A549 (cell line): ENCODE results near the gene ARHGEF10L. TPM values are rescaled to one million over a fixed set of nuclear protein-coding genes. Genes with fewer than 3 reads are reported as not detected.
A peak's percentile ranks its signal among the peaks of the same experiment; 100 is the strongest.

ENCODE experiments used
- ATAC-seq, 2 experiments: fragments of 200-7000 bp in 1 of 2; fragments of >200 bp in 1 of 2; cut with Nextera tagmentation in 1 of 2; cut with Tn5 transposase in 1 of 2; 3 replicates each; pipeline versions ENCODE4 v1.8.0 to v1.9.1; 2018 to 2020; ENCODE audit warnings: mild to moderate bottlenecking in 1 of 2, moderate library complexity in 1 of 2
- CTCF ChIA-PET: fragments of 300-600 bp; sonication (Branson Sonifier 250); formaldehyde crosslinking; extraction: SDS; loops from one replicate; lab custom pipeline; 2021; ENCODE audit warnings: antibody characterized with exemption, inconsistent platforms; lab: Yijun Ruan, JAX
- POLR2A ChIA-PET: fragments of 350-600 bp; formaldehyde crosslinking; extraction: SDS; loops from one replicate; lab custom pipeline; 2021; ENCODE audit warnings: antibody characterized with exemption, inconsistent platforms; lab: Yijun Ruan, JAX
- DNase-seq, 2 experiments: peaks; one replicate each; pipeline versions ENCODE4 v3.0.0 to v3.0.0-alpha.2; 2011 to 2016; ENCODE audit warnings: low read depth in 1 of 2, low spot score in 1 of 2
- FAIRE-seq: peaks from 2 replicates; lab custom pipeline; 2011; peaks lifted over from hg19 to GRCh38; lab: Jason Lieb, UNC
- H3K27ac ChIP-seq, 2 experiments: fragments of >200 bp; sonication (Bioruptor Twin); formaldehyde crosslinking; 3 replicates each; pipeline ENCODE4 v1.5.1; 2016 to 2017
- H3K4me1 ChIP-seq: fragments of >200 bp; sonication (Bioruptor Twin); formaldehyde crosslinking; 3 replicates; pipeline ENCODE4 v1.6.1; 2016
- H3K4me2 ChIP-seq: fragments of >200 bp; sonication (Bioruptor Twin); formaldehyde crosslinking; 3 replicates; pipeline ENCODE4 v1.6.1; 2016
- H3K4me3 ChIP-seq: fragments of >200 bp; sonication (Bioruptor Twin); formaldehyde crosslinking; 3 replicates; pipeline ENCODE4 v1.5.1; 2016
- H3K9me3 ChIP-seq: fragments of >200 bp; sonication (Bioruptor Twin); formaldehyde crosslinking; 3 replicates; pipeline ENCODE4 v1.6.1; 2016
- CBX8 ChIP-seq: fragments of 200-600 bp; sonication (generic); IDR thresholded peaks from 2 replicates; pipeline ENCODE4 v1.6.1; 2016
- CHD4 ChIP-seq: fragments of 200-600 bp; sonication (generic); IDR thresholded peaks from 2 replicates; pipeline ENCODE4 v1.6.1; 2016; ENCODE audit warnings: antibody characterized with exemption, mild to moderate bottlenecking, borderline replicate concordance
- EP300 ChIP-seq, 2 experiments: fragments of >200 bp; sonication (Bioruptor Twin); formaldehyde crosslinking; IDR thresholded peaks; 2 replicates in 1 of 2; 3 replicates in 1 of 2; pipeline ENCODE4 v1.6.1; 2016 to 2017
- ESRRA ChIP-seq: fragments of 150-350 bp; IDR thresholded peaks from 2 replicates; pipeline ENCODE4 v1.6.1; 2014; ENCODE audit warnings: mild to moderate bottlenecking, low read length, borderline replicate concordance
- FOXS1 ChIP-seq: fragments of 250-450 bp; sonication (Bioruptor Pico); IDR thresholded peaks from 2 replicates; pipeline ENCODE4 v1.5.0; 2020; ENCODE audit warnings: mild to moderate bottlenecking, moderate library complexity
- HOXA7 ChIP-seq: fragments of 250-450 bp; sonication (Bioruptor Pico); IDR thresholded peaks from 2 replicates; pipeline ENCODE4 v1.5.0; 2020; ENCODE audit warnings: mild to moderate bottlenecking, moderate library complexity
- JUN ChIP-seq, 2 experiments: fragments of >200 bp; sonication (Bioruptor Twin); formaldehyde crosslinking; IDR thresholded peaks; 2 replicates in 1 of 2; 3 replicates in 1 of 2; pipeline ENCODE4 v1.6.1; 2016 to 2017
- MAFK ChIP-seq: fragments of 450-650 bp; IDR thresholded peaks from 2 replicates; pipeline ENCODE4 v1.6.1; 2014; ENCODE audit not compliant: partially characterized antibody
- MAZ ChIP-seq: fragments of 150-350 bp; IDR thresholded peaks from 2 replicates; pipeline ENCODE4 v1.6.1; 2014; ENCODE audit warnings: antibody characterized with exemption, low read depth, low read length, borderline replicate concordance
- MYC ChIP-seq: IDR thresholded peaks from 2 replicates; pipeline ENCODE4 v1.6.1; 2012; ENCODE audit warnings: mild to moderate bottlenecking, inconsistent platforms, low read length, improper control_type of control experiment, borderline replicate concordance
- NR3C1 ChIP-seq: fragments of >200 bp; sonication (Bioruptor Twin); formaldehyde crosslinking; IDR thresholded peaks from 3 replicates; pipeline ENCODE4 v1.6.1; 2017
- POLR2A ChIP-seq: IDR thresholded peaks from 2 replicates; pipeline ENCODE4 v1.6.1; 2012; ENCODE audit warnings: mild to moderate bottlenecking, low read length
- RNF2 ChIP-seq: fragments of 200-600 bp; sonication (generic); IDR thresholded peaks from 2 replicates; pipeline ENCODE4 v1.6.1; 2016; ENCODE audit warnings: low read depth, mild to moderate bottlenecking, antibody characterized with exemption, moderate library complexity, borderline replicate concordance
- SREBF2 ChIP-seq: fragments of 450-650 bp; IDR thresholded peaks from 2 replicates; pipeline ENCODE4 v1.6.1; 2014; ENCODE audit warnings: mild to moderate bottlenecking, moderate library complexity
- ZC3H11A ChIP-seq: fragments of 450-650 bp; IDR thresholded peaks from 2 replicates; pipeline ENCODE4 v1.6.1; 2014; ENCODE audit warnings: antibody characterized with exemption, mild to moderate bottlenecking
- WGBS: methylation state at CpG from one replicate; pipeline ENCODE4 v1.1.6; 2017; ENCODE audit errors: missing lambda C conversion rate; 5-methylcytosine and 5-hydroxymethylcytosine counted together
- polyA plus RNA-seq, 4 experiments: library from polyadenylated mRNA; depleted of rRNA in 3 of 4; stranded (reverse); fragments of >200 nt; fragmentation: RNase III in 1 of 4; extraction: RNeasy Plus Mini Kit Qiagen cat#74134 plus additional on column Dnase treatment in 1 of 4; gene quantifications; 2 replicates in 3 of 4; 3 replicates in 1 of 4; pipeline ENCODE4 v1.2.3, GENCODE V29; 2011 to 2017
- TF ChIP-seq, protein P1 (sequence below): fragments of 200-600 bp; sonication (generic); IDR thresholded peaks from 2 replicates; pipeline ENCODE4 v1.6.1; 2016; ENCODE audit warnings: antibody characterized with exemption, mild to moderate bottlenecking, moderate library complexity
- TF ChIP-seq, protein P2 (sequence below): IDR thresholded peaks from 2 replicates; pipeline ENCODE4 v1.6.1; 2012
- TF ChIP-seq, protein P3 (sequence below): IDR thresholded peaks from 2 replicates; pipeline ENCODE4 v1.6.1; 2012; ENCODE audit warnings: low read depth, borderline replicate concordance
- TF ChIP-seq, protein P4 (sequence below): fragments of >200 bp; sonication (Bioruptor Twin); formaldehyde crosslinking; IDR thresholded peaks from 2 replicates; pipeline ENCODE4 v1.6.1; 2016
- TF ChIP-seq, protein P5 (sequence below): fragments of >200 bp; sonication (Bioruptor Twin); formaldehyde crosslinking; IDR thresholded peaks from 3 replicates; pipeline ENCODE4 v1.5.1; 2016
- TF ChIP-seq, protein P6 (sequence below): fragments of 150-350 bp; IDR thresholded peaks from 2 replicates; pipeline ENCODE4 v1.6.1; 2014; ENCODE audit warnings: low read depth, mild to moderate bottlenecking, low read length

Gene ARHGEF10L
- polyA plus RNA-seq, 2 of the 4 experiments (the other 2 are of a cell fraction) = 3.5 to 5.2 TPM

DNA sequence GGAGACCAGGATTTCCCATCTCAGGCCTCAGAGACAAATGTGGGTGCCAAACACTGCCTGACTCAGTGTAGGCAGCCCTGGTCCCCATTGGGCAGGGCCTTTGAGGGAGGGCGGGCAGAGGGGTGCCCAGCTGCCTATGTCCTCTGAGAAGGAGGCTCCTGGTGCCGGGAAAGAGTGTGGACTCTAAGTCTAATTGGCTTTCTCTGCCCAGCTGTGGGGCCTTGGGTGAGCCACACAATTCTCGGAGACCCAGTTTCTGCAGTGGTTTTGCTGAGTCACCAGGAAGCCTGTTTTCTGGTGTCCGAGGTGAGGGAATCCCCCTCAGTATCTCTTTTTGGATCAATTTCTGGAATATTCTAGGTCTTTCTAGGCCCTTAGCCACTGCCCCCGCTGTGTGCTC is 180.4 kb downstream of the ARHGEF10L start:
- peak overlapping the region in 1 of 2 experiments; percentile 73; a peak in 3 of 6 replicates for H3K27ac ChIP-seq
- ChIA-PET POLR2A (no interaction called here), CTCF (no interaction called here)
- no peaks in the 10 kb centered on the region for H3K4me1 ChIP-seq
- ATAC-seq = no peak
- DNase-seq = no peak
- H3K9me3 ChIP-seq = no peaks in the 10 kb centered on the region
- FAIRE-seq = no peak
- 95% methylated on average over 3 of the region's 5 CpGs for WGBS
- no peak overlapping the region for H3K4me3 ChIP-seq
- TF ChIP-seq MAFK (peak; percentile 37), CBX8 (no peak), MYC (no peak), CHD4 (no peak)
- TF ChIP-seq, protein P1, sequence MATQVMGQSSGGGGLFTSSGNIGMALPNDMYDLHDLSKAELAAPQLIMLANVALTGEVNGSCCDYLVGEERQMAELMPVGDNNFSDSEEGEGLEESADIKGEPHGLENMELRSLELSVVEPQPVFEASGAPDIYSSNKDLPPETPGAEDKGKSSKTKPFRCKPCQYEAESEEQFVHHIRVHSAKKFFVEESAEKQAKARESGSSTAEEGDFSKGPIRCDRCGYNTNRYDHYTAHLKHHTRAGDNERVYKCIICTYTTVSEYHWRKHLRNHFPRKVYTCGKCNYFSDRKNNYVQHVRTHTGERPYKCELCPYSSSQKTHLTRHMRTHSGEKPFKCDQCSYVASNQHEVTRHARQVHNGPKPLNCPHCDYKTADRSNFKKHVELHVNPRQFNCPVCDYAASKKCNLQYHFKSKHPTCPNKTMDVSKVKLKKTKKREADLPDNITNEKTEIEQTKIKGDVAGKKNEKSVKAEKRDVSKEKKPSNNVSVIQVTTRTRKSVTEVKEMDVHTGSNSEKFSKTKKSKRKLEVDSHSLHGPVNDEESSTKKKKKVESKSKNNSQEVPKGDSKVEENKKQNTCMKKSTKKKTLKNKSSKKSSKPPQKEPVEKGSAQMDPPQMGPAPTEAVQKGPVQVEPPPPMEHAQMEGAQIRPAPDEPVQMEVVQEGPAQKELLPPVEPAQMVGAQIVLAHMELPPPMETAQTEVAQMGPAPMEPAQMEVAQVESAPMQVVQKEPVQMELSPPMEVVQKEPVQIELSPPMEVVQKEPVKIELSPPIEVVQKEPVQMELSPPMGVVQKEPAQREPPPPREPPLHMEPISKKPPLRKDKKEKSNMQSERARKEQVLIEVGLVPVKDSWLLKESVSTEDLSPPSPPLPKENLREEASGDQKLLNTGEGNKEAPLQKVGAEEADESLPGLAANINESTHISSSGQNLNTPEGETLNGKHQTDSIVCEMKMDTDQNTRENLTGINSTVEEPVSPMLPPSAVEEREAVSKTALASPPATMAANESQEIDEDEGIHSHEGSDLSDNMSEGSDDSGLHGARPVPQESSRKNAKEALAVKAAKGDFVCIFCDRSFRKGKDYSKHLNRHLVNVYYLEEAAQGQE = no peak
- TF ChIP-seq, protein P2, sequence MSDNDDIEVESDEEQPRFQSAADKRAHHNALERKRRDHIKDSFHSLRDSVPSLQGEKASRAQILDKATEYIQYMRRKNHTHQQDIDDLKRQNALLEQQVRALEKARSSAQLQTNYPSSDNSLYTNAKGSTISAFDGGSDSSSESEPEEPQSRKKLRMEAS = no peak
- H3K4me2 ChIP-seq = no peak overlapping the region

DNA sequence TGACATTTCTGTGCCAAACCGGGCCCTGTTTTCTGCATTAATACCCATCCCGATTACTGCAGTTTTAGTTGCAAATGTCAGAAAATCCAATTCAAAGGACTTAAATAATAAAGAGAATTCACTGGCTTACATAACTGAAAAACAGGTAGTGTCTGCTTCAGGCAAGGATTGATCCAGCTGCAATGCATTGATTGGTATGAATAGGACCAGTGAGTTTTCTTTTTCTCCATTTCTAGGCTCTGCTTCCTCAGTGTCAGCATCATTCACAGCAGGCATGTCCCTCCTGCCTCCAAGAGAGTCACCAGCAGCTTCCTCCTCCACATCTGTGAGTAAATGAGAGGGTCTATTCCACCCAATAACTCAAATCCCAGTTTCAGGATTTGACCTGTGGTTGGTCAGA is 181.9 kb downstream of the ARHGEF10L start:
- H3K4me2 ChIP-seq = no peak overlapping the region
- ATAC-seq = no peak
- POLR2A ChIA-PET = no interaction called here
- DNase-seq = no peak
- CTCF ChIA-PET = interaction anchor here (1.7 kb wide), 1 partner anchor 26 kb away, joined by 4 read pairs; no protein-coding TSS in a partner anchor
- no peak for TF ChIP-seq HOXA7 (CRISPR knock-in tag)
- no peak for TF ChIP-seq MAZ
- TF ChIP-seq EP300 (IDR thresholded peaks at IDR 0.05) = no peak
- TF ChIP-seq ZC3H11A = no peak
- H3K4me1 ChIP-seq = no peaks in the 10 kb centered on the region
- no peak overlapping the region for H3K27ac ChIP-seq
- FAIRE-seq = no peak
- 95% methylated on average over 2 of the region's 2 CpGs for WGBS
- no peaks in the 10 kb centered on the region for H3K9me3 ChIP-seq
- H3K4me3 ChIP-seq = no peak overlapping the region

DNA sequence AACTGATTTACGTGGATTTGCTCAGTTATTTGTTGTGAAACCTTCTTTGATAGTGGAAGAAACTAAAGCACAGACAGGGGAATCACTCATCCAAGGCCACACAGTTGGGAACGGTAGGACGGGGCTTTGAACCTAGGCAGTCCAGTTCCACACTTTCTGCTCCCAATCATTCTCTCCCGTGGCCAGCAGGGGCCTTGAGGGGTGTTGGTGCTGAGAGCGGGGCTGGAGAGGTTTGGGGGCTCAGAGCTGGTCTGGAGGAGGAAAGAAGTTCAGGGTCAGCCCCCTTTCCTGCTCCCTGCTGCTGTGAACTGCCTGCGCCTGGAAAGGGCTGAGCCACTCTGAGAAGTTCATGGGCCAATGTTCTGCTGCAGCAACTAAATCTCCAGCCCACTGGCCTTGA is 184.2 kb downstream of the ARHGEF10L start:
- H3K27ac ChIP-seq = no peak overlapping the region
- POLR2A ChIA-PET = no interaction called here
- no peak for FAIRE-seq

More for the DNA sequence above, 184.2 kb downstream of the ARHGEF10L start:
- no peak for DNase-seq
- Histone ChIP-seq H3K4me1 (no peaks in the 10 kb centered on the region), H3K4me3 (no peak overlapping the region), H3K4me2 (no peak overlapping the region), H3K9me3 (no peaks in the 10 kb centered on the region)
- TF ChIP-seq, protein P3, sequence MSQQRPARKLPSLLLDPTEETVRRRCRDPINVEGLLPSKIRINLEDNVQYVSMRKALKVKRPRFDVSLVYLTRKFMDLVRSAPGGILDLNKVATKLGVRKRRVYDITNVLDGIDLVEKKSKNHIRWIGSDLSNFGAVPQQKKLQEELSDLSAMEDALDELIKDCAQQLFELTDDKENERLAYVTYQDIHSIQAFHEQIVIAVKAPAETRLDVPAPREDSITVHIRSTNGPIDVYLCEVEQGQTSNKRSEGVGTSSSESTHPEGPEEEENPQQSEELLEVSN = no peak
- TF ChIP-seq ESRRA = no peak
- TF ChIP-seq, protein P1 = no peak
- TF ChIP-seq, protein P4, sequence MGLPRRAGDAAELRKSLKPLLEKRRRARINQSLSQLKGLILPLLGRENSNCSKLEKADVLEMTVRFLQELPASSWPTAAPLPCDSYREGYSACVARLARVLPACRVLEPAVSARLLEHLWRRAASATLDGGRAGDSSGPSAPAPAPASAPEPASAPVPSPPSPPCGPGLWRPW = no peak
- no peak for TF ChIP-seq FOXS1 (CRISPR knock-in tag)
- TF ChIP-seq NR3C1 = no peak
- TF ChIP-seq JUN (IDR thresholded peaks at IDR 0.05) = no peak
- TF ChIP-seq HOXA7 (CRISPR knock-in tag) = no peak
- no peak for TF ChIP-seq RNF2
- TF ChIP-seq CHD4 = no peak
- TF ChIP-seq MAFK = no peak
- TF ChIP-seq, protein P5, sequence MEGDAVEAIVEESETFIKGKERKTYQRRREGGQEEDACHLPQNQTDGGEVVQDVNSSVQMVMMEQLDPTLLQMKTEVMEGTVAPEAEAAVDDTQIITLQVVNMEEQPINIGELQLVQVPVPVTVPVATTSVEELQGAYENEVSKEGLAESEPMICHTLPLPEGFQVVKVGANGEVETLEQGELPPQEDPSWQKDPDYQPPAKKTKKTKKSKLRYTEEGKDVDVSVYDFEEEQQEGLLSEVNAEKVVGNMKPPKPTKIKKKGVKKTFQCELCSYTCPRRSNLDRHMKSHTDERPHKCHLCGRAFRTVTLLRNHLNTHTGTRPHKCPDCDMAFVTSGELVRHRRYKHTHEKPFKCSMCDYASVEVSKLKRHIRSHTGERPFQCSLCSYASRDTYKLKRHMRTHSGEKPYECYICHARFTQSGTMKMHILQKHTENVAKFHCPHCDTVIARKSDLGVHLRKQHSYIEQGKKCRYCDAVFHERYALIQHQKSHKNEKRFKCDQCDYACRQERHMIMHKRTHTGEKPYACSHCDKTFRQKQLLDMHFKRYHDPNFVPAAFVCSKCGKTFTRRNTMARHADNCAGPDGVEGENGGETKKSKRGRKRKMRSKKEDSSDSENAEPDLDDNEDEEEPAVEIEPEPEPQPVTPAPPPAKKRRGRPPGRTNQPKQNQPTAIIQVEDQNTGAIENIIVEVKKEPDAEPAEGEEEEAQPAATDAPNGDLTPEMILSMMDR = no peak
- no peak for TF ChIP-seq EP300 (IDR thresholded peaks at IDR 0.05)
- no peak for TF ChIP-seq POLR2A
- TF ChIP-seq SREBF2 = no peak
- TF ChIP-seq, protein P6, sequence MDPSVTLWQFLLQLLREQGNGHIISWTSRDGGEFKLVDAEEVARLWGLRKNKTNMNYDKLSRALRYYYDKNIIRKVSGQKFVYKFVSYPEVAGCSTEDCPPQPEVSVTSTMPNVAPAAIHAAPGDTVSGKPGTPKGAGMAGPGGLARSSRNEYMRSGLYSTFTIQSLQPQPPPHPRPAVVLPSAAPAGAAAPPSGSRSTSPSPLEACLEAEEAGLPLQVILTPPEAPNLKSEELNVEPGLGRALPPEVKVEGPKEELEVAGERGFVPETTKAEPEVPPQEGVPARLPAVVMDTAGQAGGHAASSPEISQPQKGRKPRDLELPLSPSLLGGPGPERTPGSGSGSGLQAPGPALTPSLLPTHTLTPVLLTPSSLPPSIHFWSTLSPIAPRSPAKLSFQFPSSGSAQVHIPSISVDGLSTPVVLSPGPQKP = no peak
- CTCF ChIA-PET = interaction anchor here (1.0 kb wide), 1 partner anchor 102 kb away, joined by 3 read pairs; no protein-coding TSS in a partner anchor
- WGBS = 47% methylated on average over 5 of the region's 6 CpGs
- peak in 1 of 2 experiments; percentile 56; a peak in 3 of 6 replicates for ATAC-seq
